ENCODE results near the gene GALNT9. TPM values are rescaled to one million over a fixed set of nuclear protein-coding genes. Genes with fewer than 3 reads are reported as not detected.
A peak's percentile ranks its signal among the peaks of the same experiment; 100 is the strongest.

Gene GALNT9
- total and polyA plus RNA-seq, 2 donors (not counting 1 experiment from before 2014, with no cell fraction given): 0.10 to 2.8 TPM

DNA sequence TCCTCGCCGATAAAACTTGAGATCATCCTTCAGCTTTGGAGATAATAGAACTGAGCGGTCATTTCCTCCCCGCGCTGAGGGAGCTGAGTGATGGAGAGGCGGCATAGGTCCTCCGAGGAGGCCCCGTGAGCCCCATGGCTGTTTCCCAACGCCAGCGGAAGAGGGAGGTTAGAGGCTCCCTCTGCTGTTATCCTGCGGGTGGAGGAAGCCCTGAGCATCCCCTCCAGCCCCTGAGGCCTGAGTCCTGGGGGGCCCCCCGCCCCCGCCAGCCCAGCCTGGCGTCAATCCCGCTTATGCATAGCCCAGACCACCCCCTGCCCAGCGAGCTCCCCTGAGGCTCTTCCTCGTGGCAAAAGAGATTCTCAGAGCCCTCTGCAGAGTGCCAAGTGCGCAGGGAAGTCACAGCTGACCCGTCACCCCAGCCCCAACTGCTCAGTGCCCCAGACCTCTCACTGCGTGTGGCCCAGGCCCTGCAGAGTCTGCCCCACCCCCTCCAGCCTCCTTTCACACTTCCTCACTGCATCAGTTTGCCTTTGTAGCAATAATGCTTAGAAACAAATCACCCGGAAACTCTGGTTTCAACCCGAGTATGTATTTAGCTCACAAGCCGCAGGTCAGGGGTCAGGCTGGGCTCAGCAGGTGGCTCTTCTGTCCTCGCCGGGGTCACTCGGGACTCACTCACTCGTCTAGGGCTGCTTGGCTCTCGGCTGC, 44.7 kb upstream of the GALNT9 start:
- DNase-seq (ENCODE audit: low read depth in 2 of 2): peak in 1 of 2 donors; percentile 19
- no peak overlapping the region for H3K4me2 ChIP-seq (ENCODE audit: extremely low read depth, insufficient read depth, low read length)
- no peaks in the 10 kb centered on the region for H3K79me2 ChIP-seq (ENCODE audit: control insufficient read depth, insufficient read depth, low read length)
- no peaks in the 10 kb centered on the region for H3K4me1 ChIP-seq (ENCODE audit: control insufficient read depth, extremely low read depth, insufficient read depth, low read length)
- no peaks in the 10 kb centered on the region for H3K36me3 ChIP-seq (ENCODE audit: control insufficient read depth, insufficient read depth, low read length)
- no peak overlapping the region for H2AFZ ChIP-seq (ENCODE audit: low read length)
- H3K27ac ChIP-seq (ENCODE audit: insufficient read depth, low read length): no peak overlapping the region
- no peak overlapping the region for H3K9ac ChIP-seq (ENCODE audit: insufficient read depth, low read length)
- H3K4me3 ChIP-seq (replicated peaks in 1 of 4; ENCODE audit: control extremely low read depth in 1 of 4, insufficient read depth in 1 of 4, low read depth in 3 of 4, low read length in 4 of 4): no peak overlapping the region
- no peaks in the 10 kb centered on the region for H3K27me3 ChIP-seq (ENCODE audit: control insufficient read depth, insufficient read depth, low read length)
- TF ChIP-seq EZH2 (IDR thresholded peaks at IDR 0.05; ENCODE audit: low read length, missing control alignments): no peak
- TF ChIP-seq, protein P1, sequence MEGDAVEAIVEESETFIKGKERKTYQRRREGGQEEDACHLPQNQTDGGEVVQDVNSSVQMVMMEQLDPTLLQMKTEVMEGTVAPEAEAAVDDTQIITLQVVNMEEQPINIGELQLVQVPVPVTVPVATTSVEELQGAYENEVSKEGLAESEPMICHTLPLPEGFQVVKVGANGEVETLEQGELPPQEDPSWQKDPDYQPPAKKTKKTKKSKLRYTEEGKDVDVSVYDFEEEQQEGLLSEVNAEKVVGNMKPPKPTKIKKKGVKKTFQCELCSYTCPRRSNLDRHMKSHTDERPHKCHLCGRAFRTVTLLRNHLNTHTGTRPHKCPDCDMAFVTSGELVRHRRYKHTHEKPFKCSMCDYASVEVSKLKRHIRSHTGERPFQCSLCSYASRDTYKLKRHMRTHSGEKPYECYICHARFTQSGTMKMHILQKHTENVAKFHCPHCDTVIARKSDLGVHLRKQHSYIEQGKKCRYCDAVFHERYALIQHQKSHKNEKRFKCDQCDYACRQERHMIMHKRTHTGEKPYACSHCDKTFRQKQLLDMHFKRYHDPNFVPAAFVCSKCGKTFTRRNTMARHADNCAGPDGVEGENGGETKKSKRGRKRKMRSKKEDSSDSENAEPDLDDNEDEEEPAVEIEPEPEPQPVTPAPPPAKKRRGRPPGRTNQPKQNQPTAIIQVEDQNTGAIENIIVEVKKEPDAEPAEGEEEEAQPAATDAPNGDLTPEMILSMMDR (conservative IDR thresholded peaks at IDR 0.05 in 1 of 2, IDR thresholded peaks at IDR 0.05 in 1 of 2; ENCODE audit: low read depth in 1 of 2, low read length in 2 of 2): peak; percentile 15 to 24
- H3K9me3 ChIP-seq (ENCODE audit: control insufficient read depth, insufficient read depth, low read depth, low read length): no peaks in the 10 kb centered on the region
- no peaks in the 10 kb centered on the region for H4K20me1 ChIP-seq (ENCODE audit: control insufficient read depth, extremely low read depth, insufficient read depth, low read length)

DNA sequence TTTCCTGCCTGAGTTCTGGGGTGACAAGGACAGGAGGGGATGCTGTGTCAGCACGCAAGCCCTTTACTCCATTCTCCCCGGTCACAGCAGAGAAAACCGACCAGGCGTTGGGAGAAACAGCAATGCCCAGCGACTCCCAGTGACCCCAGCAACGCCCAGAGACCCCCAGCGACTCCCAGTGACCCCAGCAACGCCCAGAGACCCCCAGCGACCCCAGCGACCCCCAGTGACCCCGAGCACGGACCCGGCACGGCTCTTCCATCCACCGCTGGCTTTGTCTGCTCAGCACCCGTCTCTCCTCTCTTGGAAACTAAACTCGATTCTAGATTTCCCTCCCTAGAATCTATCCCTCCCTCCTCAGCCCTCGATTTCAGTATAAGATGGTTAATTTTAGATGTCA, 38.5 kb upstream of the GALNT9 start:
- no peak overlapping the region for H3K27ac ChIP-seq (ENCODE audit: insufficient read depth, low read length)
- H3K4me3 ChIP-seq (replicated peaks in 1 of 4; ENCODE audit: control extremely low read depth in 1 of 4, insufficient read depth in 1 of 4, low read depth in 3 of 4, low read length in 4 of 4): no peak overlapping the region
- no peaks in the 10 kb centered on the region for H3K79me2 ChIP-seq (ENCODE audit: control insufficient read depth, insufficient read depth, low read length)
- H4K20me1 ChIP-seq (ENCODE audit: control insufficient read depth, extremely low read depth, insufficient read depth, low read length): no peaks in the 10 kb centered on the region
- no peak for DNase-seq (ENCODE audit: low read depth in 2 of 2)
- no peaks in the 10 kb centered on the region for H3K9me3 ChIP-seq (ENCODE audit: control insufficient read depth, insufficient read depth, low read depth, low read length)
- no peaks in the 10 kb centered on the region for H3K4me1 ChIP-seq (ENCODE audit: control insufficient read depth, extremely low read depth, insufficient read depth, low read length)
- no peak overlapping the region for H2AFZ ChIP-seq (ENCODE audit: low read length)
- no peak overlapping the region for H3K9ac ChIP-seq (ENCODE audit: insufficient read depth, low read length)
- no peaks in the 10 kb centered on the region for H3K36me3 ChIP-seq (ENCODE audit: control insufficient read depth, insufficient read depth, low read length)
- no peak for TF ChIP-seq EZH2 (IDR thresholded peaks at IDR 0.05; ENCODE audit: low read length, missing control alignments)
- TF ChIP-seq, protein P1 (conservative IDR thresholded peaks at IDR 0.05 in 1 of 2, IDR thresholded peaks at IDR 0.05 in 1 of 2; ENCODE audit: low read depth in 1 of 2, low read length in 2 of 2): no peak
- H3K4me2 ChIP-seq (ENCODE audit: extremely low read depth, insufficient read depth, low read length): no peak overlapping the region
- H3K27me3 ChIP-seq (ENCODE audit: control insufficient read depth, insufficient read depth, low read length): no peaks in the 10 kb centered on the region

DNA sequence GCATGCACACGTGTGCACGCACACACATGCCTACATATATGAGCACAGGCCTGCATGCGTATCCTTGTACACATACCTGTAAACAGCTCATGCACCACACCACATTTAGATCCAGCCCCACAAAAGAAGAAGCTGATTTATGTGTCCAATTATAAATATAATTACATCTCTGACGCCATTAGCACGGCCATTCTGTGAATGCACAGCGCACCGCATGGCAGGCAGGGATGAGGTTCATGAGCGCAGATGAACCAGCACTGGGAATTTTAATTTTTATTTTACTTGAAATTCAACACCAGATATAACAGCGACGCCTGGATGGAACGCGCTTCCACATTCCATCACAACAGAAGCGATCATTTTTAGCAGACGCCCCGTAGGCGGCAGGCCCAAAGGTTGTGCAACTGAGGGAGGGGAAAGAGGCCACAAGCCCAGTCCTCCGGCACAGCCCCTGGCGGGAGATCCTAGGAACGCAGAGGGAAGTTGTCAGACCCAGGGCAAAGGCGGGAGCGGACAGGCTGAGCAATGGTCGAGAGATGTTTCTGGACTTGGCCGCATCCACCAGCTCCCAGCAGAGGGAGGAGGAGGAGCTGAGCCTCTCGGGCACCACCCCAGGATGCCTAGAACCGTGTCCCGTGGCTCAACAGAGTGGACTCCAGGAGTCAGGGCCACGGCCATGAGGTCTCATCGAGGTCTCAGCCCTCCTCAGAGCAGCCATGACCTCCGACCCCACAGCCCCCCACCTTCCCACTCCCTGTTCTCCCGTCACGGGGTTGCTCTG, 37.9 kb upstream of the GALNT9 start:
- Histone ChIP-seq H3K4me2 (ENCODE audit: extremely low read depth, insufficient read depth, low read length) (no peak overlapping the region), H3K9me3 (ENCODE audit: control insufficient read depth, insufficient read depth, low read depth, low read length) (no peaks in the 10 kb centered on the region), H3K4me1 (ENCODE audit: control insufficient read depth, extremely low read depth, insufficient read depth, low read length) (no peaks in the 10 kb centered on the region), H3K79me2 (ENCODE audit: control insufficient read depth, insufficient read depth, low read length) (no peaks in the 10 kb centered on the region), H3K36me3 (ENCODE audit: control insufficient read depth, insufficient read depth, low read length) (no peaks in the 10 kb centered on the region), H4K20me1 (ENCODE audit: control insufficient read depth, extremely low read depth, insufficient read depth, low read length) (no peaks in the 10 kb centered on the region), H3K4me3 (replicated peaks in 1 of 4; ENCODE audit: control extremely low read depth in 1 of 4, insufficient read depth in 1 of 4, low read depth in 3 of 4, low read length in 4 of 4) (no peak overlapping the region), H3K9ac (ENCODE audit: insufficient read depth, low read length) (no peak overlapping the region), H3K27me3 (ENCODE audit: control insufficient read depth, insufficient read depth, low read length) (no peaks in the 10 kb centered on the region), H3K27ac (ENCODE audit: insufficient read depth, low read length) (no peak overlapping the region), H2AFZ (ENCODE audit: low read length) (no peak overlapping the region)
- DNase-seq (ENCODE audit: low read depth in 2 of 2): peak in 1 of 2 donors; percentile 18
- no peak for TF ChIP-seq EZH2 (IDR thresholded peaks at IDR 0.05; ENCODE audit: low read length, missing control alignments)
- TF ChIP-seq, protein P1 (conservative IDR thresholded peaks at IDR 0.05 in 1 of 2, IDR thresholded peaks at IDR 0.05 in 1 of 2; ENCODE audit: low read depth in 1 of 2, low read length in 2 of 2): peak in 1 of 2 donors; percentile 9
